ENCODE data around the gene UBE4B. TPM values are rescaled to one million over a fixed set of nuclear protein-coding genes. Genes with fewer than 3 reads are reported as not detected.
"Not testable (repeated sequence)": the region's sequence is repeated elsewhere in the genome, so short reads cannot be mapped to it uniquely, and the experiment has no call there.

UBE4B gene
- total and polyA plus RNA-seq, 4 donors = 9.9 to 51.0 (median 28.2) TPM

- Histone ChIP-seq H3K27ac (ENCODE audit: low read depth in 1 of 2, low read length in 1 of 2) (peak overlapping the region in 1 of 2 donors; percentile 34), H3K9me3 (ENCODE audit: control insufficient read depth in 4 of 4, insufficient read depth in 3 of 4, low read length in 3 of 4) (no peaks in the 10 kb centered on the region)
- 97% methylated on average over 7 of the region's 7 CpGs for WGBS, 2 donors
Observed at GRCh38 chr1:10106756-10107475, 74.2 kb downstream of the UBE4B start.

GRCh38 chr1:10107476-10107847, 74.7 kb downstream of the UBE4B start:
- DNase-seq; H3K4me3 ChIP-seq; H3K9me3 ChIP-seq (ENCODE audit: control insufficient read depth in 4 of 4, insufficient read depth in 3 of 4, low read length in 3 of 4); H3K4me1 ChIP-seq (ENCODE audit: control insufficient read depth in 5 of 5, insufficient read depth in 5 of 5, low read length in 5 of 5); H3K9ac ChIP-seq (ENCODE audit: insufficient read depth in 1 of 2, low read length in 2 of 2); H3K27me3 ChIP-seq (ENCODE audit: control insufficient read depth in 3 of 3, insufficient read depth in 3 of 3, low read length in 2 of 3); ATAC-seq (ENCODE audit: insufficient read depth, low FRiP score): not testable (repeated sequence)
- Histone ChIP-seq H3K27ac (ENCODE audit: low read depth in 1 of 2, low read length in 1 of 2) (peak overlapping the region in 1 of 2 donors; percentile 34), H3K36me3 (ENCODE audit: control insufficient read depth in 4 of 4, insufficient read depth in 4 of 4, low read length in 4 of 4) (peaks cover 13 to 41% (median 31%) of the 10 kb centered on the region in 4 donors)
- 67 to 84% methylated on average over 8 of the region's 8 CpGs for WGBS, 2 donors

More at GRCh38 chr1:10106756-10107475, 74.2 kb downstream of the UBE4B start:
- H3K36me3 ChIP-seq (ENCODE audit: control insufficient read depth in 4 of 4, insufficient read depth in 4 of 4, low read length in 4 of 4) = peaks cover 14 to 41% (median 31%) of the 10 kb centered on the region in 4 donors
- no peak for DNase-seq
- no peak overlapping the region for H3K9ac ChIP-seq (ENCODE audit: insufficient read depth in 1 of 2, low read length in 2 of 2)
- no peaks in the 10 kb centered on the region for H3K27me3 ChIP-seq (ENCODE audit: control insufficient read depth in 3 of 3, insufficient read depth in 3 of 3, low read length in 2 of 3)
- TF ChIP-seq CTCF (IDR thresholded peaks at IDR 0.05; ENCODE audit: control extremely low read depth, extremely low read depth) = no peak
- no peak overlapping the region for H3K4me3 ChIP-seq
- ATAC-seq (ENCODE audit: insufficient read depth, low FRiP score) = no peak
- peaks cover 0 to 4% (median 0%) of the 10 kb centered on the region in 5 donors for H3K4me1 ChIP-seq (ENCODE audit: control insufficient read depth in 5 of 5, insufficient read depth in 5 of 5, low read length in 5 of 5)

- no peaks in the 10 kb centered on the region for H3K9me3 ChIP-seq (ENCODE audit: control insufficient read depth in 4 of 4, insufficient read depth in 3 of 4, low read length in 3 of 4)
- peaks cover 0 to 4% (median 0%) of the 10 kb centered on the region in 5 donors for H3K4me1 ChIP-seq (ENCODE audit: control insufficient read depth in 5 of 5, insufficient read depth in 5 of 5, low read length in 5 of 5)
- no peak overlapping the region for H3K4me3 ChIP-seq
- peak overlapping the region in 1 of 2 donors; percentile 97 for H3K27ac ChIP-seq (ENCODE audit: low read depth in 1 of 2, low read length in 1 of 2)
- no peaks in the 10 kb centered on the region for H3K27me3 ChIP-seq (ENCODE audit: control insufficient read depth in 3 of 3, insufficient read depth in 3 of 3, low read length in 2 of 3)
- ATAC-seq (ENCODE audit: insufficient read depth, low FRiP score) = no peak
- H3K9ac ChIP-seq (ENCODE audit: insufficient read depth in 1 of 2, low read length in 2 of 2) = no peak overlapping the region
- peak in 1 of 3 donors; percentile 2 for DNase-seq
- peaks cover 12 to 34% (median 28%) of the 10 kb centered on the region in 4 donors for H3K36me3 ChIP-seq (ENCODE audit: control insufficient read depth in 4 of 4, insufficient read depth in 4 of 4, low read length in 4 of 4)
- WGBS, 2 donors = 72 to 81% methylated on average over 8 of the region's 8 CpGs
- TF ChIP-seq CTCF (IDR thresholded peaks at IDR 0.05; ENCODE audit: control extremely low read depth, extremely low read depth) = no peak
Observed at GRCh38 chr1:10108134-10108663, 75.4 kb downstream of the UBE4B start.

GRCh38 chr1:10108948-10109708, 76.4 kb downstream of the UBE4B start:
- no peak for ATAC-seq (ENCODE audit: insufficient read depth, low FRiP score)
- DNase-seq = no peak
- TF ChIP-seq CTCF (IDR thresholded peaks at IDR 0.05; ENCODE audit: control extremely low read depth, extremely low read depth) = no peak
- Histone ChIP-seq H3K4me1 (ENCODE audit: control insufficient read depth in 5 of 5, insufficient read depth in 5 of 5, low read length in 5 of 5) (peaks cover 0 to 4% (median 0%) of the 10 kb centered on the region in 5 donors), H3K27me3 (ENCODE audit: control insufficient read depth in 3 of 3, insufficient read depth in 3 of 3, low read length in 2 of 3) (no peaks in the 10 kb centered on the region), H3K27ac (ENCODE audit: low read depth in 1 of 2, low read length in 1 of 2) (peak overlapping the region in 1 of 2 donors; percentile 97), H3K9ac (ENCODE audit: insufficient read depth in 1 of 2, low read length in 2 of 2) (no peak overlapping the region), H3K4me3 (no peak overlapping the region), H3K9me3 (ENCODE audit: control insufficient read depth in 4 of 4, insufficient read depth in 3 of 4, low read length in 3 of 4) (no peaks in the 10 kb centered on the region), H3K36me3 (ENCODE audit: control insufficient read depth in 4 of 4, insufficient read depth in 4 of 4, low read length in 4 of 4) (peaks cover 9 to 32% (median 29%) of the 10 kb centered on the region in 4 donors)
- 82 to 88% methylated on average over 11 of the region's 11 CpGs for WGBS, 2 donors

Data from lung (tissue), 12 donors.